ENCODE data around the gene ARHGAP22. TPM values are rescaled to one million over a fixed set of nuclear protein-coding genes. Genes with fewer than 3 reads are reported as not detected.

ARHGAP22 gene
- total and polyA plus RNA-seq, 2 experiments from 2014 or later: 4.8 to 10.7 TPM

DNA sequence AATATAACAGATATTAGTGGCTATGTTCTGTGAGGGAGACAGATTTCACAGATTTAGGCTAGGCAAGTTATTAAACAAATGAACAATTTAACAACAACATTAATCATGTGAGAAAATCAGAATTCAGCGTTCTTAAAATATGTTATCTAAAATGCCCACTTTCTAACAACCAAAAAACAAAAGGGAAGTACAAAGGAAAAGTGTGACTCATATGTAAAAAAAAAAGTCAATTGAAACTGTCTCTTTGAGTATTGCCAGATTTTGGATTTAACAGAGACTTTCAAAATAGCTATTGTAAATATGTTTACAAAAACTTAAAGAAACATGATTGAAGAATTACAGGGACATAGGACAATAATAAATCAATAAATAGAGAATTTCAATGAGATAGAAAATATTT is 34.8 kb upstream of the ARHGAP22 start:
- no peak overlapping the region for H3K27ac Mint-ChIP-seq
- no peaks in the 10 kb centered on the region for H3F3A ChIP-seq (replicated peaks; ENCODE audit: low read depth)

More for the DNA sequence above, 34.8 kb upstream of the ARHGAP22 start:
- H3K4me3 ChIP-seq: no peak overlapping the region
- no peaks in the 10 kb centered on the region for H3K79me2 ChIP-seq (replicated peaks; ENCODE audit: insufficient read depth)
- Mint-ChIP-seq H3K27me3 (ENCODE audit: insufficient read depth, low read depth, poor library complexity) (peaks cover 3% of the 10 kb centered on the region), H3K36me3 (ENCODE audit: low read depth) (no peaks in the 10 kb centered on the region), H3K4me1 (no peaks in the 10 kb centered on the region), H3K4me3 (no peak overlapping the region), H3K9me3 (peaks cover 17% of the 10 kb centered on the region)
- TF ChIP-seq CREB1 (CRISPR knock-in tag; IDR thresholded peaks at IDR 0.05; ENCODE audit: low read depth) (no peak), STAT1 (IDR thresholded peaks at IDR 0.05; ENCODE audit: unreplicated experiment) (no peak), NANOG (IDR thresholded peaks at IDR 0.05; ENCODE audit: borderline replicate concordance) (no peak), ZNF331 (CRISPR knock-in tag; IDR thresholded peaks at IDR 0.05; ENCODE audit: low read depth) (no peak), ZNF114 (CRISPR knock-in tag; IDR thresholded peaks at IDR 0.05) (no peak), CTCF (conservative IDR thresholded peaks at IDR 0.05; ENCODE audit: low read depth in 2 of 2) (no peak), JUNB (IDR thresholded peaks at IDR 0.05; ENCODE audit: unreplicated experiment) (no peak), POLR2AphosphoS5 (IDR thresholded peaks at IDR 0.05; ENCODE audit: low read depth) (no peak), EZH2 (IDR thresholded peaks at IDR 0.05; ENCODE audit: low read depth, unreplicated experiment) (no peak), ETS1 (IDR thresholded peaks at IDR 0.05) (no peak), EZH2phosphoT487 (IDR thresholded peaks at IDR 0.05; ENCODE audit: unreplicated experiment) (no peak), REST (IDR thresholded peaks at IDR 0.05; ENCODE audit: unreplicated experiment) (no peak)
- TF ChIP-seq, protein P1, sequence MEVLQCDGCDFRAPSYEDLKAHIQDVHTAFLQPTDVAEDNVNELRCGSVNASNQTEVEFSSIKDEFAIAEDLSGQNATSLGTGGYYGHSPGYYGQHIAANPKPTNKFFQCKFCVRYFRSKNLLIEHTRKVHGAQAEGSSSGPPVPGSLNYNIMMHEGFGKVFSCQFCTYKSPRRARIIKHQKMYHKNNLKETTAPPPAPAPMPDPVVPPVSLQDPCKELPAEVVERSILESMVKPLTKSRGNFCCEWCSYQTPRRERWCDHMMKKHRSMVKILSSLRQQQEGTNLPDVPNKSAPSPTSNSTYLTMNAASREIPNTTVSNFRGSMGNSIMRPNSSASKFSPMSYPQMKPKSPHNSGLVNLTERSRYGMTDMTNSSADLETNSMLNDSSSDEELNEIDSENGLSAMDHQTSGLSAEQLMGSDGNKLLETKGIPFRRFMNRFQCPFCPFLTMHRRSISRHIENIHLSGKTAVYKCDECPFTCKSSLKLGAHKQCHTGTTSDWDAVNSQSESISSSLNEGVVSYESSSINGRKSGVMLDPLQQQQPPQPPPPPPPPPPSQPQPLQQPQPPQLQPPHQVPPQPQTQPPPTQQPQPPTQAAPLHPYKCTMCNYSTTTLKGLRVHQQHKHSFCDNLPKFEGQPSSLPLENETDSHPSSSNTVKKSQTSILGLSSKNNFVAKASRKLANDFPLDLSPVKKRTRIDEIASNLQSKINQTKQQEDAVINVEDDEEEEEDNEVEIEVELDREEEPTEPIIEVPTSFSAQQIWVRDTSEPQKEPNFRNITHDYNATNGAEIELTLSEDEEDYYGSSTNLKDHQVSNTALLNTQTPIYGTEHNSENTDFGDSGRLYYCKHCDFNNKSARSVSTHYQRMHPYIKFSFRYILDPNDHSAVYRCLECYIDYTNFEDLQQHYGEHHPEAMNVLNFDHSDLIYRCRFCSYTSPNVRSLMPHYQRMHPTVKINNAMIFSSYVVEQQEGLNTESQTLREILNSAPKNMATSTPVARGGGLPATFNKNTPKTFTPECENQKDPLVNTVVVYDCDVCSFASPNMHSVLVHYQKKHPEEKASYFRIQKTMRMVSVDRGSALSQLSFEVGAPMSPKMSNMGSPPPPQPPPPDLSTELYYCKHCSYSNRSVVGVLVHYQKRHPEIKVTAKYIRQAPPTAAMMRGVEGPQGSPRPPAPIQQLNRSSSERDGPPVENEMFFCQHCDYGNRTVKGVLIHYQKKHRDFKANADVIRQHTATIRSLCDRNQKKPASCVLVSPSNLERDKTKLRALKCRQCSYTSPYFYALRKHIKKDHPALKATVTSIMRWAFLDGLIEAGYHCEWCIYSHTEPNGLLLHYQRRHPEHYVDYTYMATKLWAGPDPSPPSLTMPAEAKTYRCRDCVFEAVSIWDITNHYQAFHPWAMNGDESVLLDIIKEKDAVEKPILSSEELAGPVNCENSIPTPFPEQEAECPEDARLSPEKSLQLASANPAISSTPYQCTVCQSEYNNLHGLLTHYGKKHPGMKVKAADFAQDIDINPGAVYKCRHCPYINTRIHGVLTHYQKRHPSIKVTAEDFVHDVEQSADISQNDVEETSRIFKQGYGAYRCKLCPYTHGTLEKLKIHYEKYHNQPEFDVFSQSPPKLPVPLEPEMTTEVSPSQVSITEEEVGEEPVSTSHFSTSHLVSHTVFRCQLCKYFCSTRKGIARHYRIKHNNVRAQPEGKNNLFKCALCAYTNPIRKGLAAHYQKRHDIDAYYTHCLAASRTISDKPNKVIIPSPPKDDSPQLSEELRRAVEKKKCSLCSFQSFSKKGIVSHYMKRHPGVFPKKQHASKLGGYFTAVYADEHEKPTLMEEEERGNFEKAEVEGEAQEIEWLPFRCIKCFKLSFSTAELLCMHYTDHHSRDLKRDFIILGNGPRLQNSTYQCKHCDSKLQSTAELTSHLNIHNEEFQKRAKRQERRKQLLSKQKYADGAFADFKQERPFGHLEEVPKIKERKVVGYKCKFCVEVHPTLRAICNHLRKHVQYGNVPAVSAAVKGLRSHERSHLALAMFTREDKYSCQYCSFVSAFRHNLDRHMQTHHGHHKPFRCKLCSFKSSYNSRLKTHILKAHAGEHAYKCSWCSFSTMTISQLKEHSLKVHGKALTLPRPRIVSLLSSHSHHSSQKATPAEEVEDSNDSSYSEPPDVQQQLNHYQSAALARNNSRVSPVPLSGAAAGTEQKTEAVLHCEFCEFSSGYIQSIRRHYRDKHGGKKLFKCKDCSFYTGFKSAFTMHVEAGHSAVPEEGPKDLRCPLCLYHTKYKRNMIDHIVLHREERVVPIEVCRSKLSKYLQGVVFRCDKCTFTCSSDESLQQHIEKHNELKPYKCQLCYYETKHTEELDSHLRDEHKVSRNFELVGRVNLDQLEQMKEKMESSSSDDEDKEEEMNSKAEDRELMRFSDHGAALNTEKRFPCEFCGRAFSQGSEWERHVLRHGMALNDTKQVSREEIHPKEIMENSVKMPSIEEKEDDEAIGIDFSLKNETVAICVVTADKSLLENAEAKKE (CRISPR knock-in tag; IDR thresholded peaks at IDR 0.05): no peak
- H3K4me2 ChIP-seq: no peak overlapping the region
- no peak for ATAC-seq
- H3K27me3 ChIP-seq (ENCODE audit: insufficient read depth): no peaks in the 10 kb centered on the region
- no peak for DNase-seq (ENCODE audit: low spot score)
- H3K4me1 ChIP-seq (ENCODE audit: insufficient read depth): no peaks in the 10 kb centered on the region
- no peaks in the 10 kb centered on the region for H3K36me3 ChIP-seq (ENCODE audit: insufficient read depth)
- H3K9me2 ChIP-seq (ENCODE audit: insufficient read depth): no peaks in the 10 kb centered on the region
- H2AFZ ChIP-seq: no peak overlapping the region
- no peak overlapping the region for H3K27ac ChIP-seq (ENCODE audit: low read depth)
- no peaks in the 10 kb centered on the region for H4K20me1 ChIP-seq (replicated peaks; ENCODE audit: insufficient read depth)

All from GM23338 (cell line).